Measurements from ENCODE around the gene VDR.

Gene VDR

DNA sequence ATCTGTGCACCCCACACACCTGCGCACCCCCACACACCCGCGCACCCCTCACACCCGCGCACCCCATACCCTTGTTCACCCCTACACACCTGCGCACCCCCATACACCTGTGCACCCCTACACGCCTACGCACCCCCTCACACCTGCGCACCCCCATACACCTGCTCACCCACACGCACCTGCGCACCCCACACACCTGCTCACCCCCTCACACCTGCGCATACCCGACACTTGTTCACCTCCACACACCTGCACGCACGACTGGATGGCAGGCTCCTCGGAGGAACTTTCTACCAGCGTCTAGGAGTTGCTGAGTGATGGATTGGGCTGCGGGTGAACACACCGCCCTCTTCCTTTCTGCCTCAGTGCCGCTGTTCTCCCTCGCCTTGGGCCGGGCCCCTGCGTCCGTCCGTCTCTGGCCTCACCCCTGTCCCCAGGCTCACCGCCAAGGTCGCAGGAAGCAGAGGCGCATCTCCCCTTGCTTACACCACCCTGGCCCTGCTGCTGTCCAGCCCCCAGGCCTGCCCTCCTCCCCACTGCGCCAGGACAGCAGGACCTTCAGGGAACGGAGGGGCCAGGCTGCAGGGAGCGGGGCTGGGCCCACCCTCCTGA, 37.9 kb upstream of the VDR start:
- H4K20me1 ChIP-seq (ENCODE audit: insufficient read depth, low read length): no peaks in the 10 kb centered on the region
- no peaks in the 10 kb centered on the region for H3K27me3 ChIP-seq (replicated peaks; ENCODE audit: insufficient read depth, low read length)
- no peak overlapping the region for H3K4me3 ChIP-seq (ENCODE audit: low read length)
- H3K4me1 ChIP-seq (ENCODE audit: low read length): no peaks in the 10 kb centered on the region
- H3K9me3 ChIP-seq (replicated peaks; ENCODE audit: insufficient read depth, low read length): no peaks in the 10 kb centered on the region
- no peak overlapping the region for H3K27ac ChIP-seq (ENCODE audit: low read length)
- H3F3A ChIP-seq (ENCODE audit: insufficient read depth, low read length): no peaks in the 10 kb centered on the region
- DNase-seq: no peak
- H3K36me3 ChIP-seq (replicated peaks; ENCODE audit: insufficient read depth, low read length): no peaks in the 10 kb centered on the region
- no peak overlapping the region for H2AFZ ChIP-seq (ENCODE audit: low read length)
- no peak overlapping the region for H3K4me2 ChIP-seq (ENCODE audit: low read depth, low read length)
- TF ChIP-seq EZH2phosphoT487 (IDR thresholded peaks at IDR 0.05; ENCODE audit: low read length) (no peak), EZH2 (optimal IDR thresholded peaks at IDR 0.05; ENCODE audit: low read depth, low read length) (no peak)
- TF ChIP-seq, protein P1, sequence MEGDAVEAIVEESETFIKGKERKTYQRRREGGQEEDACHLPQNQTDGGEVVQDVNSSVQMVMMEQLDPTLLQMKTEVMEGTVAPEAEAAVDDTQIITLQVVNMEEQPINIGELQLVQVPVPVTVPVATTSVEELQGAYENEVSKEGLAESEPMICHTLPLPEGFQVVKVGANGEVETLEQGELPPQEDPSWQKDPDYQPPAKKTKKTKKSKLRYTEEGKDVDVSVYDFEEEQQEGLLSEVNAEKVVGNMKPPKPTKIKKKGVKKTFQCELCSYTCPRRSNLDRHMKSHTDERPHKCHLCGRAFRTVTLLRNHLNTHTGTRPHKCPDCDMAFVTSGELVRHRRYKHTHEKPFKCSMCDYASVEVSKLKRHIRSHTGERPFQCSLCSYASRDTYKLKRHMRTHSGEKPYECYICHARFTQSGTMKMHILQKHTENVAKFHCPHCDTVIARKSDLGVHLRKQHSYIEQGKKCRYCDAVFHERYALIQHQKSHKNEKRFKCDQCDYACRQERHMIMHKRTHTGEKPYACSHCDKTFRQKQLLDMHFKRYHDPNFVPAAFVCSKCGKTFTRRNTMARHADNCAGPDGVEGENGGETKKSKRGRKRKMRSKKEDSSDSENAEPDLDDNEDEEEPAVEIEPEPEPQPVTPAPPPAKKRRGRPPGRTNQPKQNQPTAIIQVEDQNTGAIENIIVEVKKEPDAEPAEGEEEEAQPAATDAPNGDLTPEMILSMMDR (IDR thresholded peaks at IDR 0.05; ENCODE audit: low read length): no peak
- no peaks in the 10 kb centered on the region for H3K79me2 ChIP-seq (ENCODE audit: low read length)
- H3K9ac ChIP-seq (ENCODE audit: low read length): no peak overlapping the region
- H3K9me2 ChIP-seq (replicated peaks; ENCODE audit: insufficient read depth, low read length): no peaks in the 10 kb centered on the region

DNA sequence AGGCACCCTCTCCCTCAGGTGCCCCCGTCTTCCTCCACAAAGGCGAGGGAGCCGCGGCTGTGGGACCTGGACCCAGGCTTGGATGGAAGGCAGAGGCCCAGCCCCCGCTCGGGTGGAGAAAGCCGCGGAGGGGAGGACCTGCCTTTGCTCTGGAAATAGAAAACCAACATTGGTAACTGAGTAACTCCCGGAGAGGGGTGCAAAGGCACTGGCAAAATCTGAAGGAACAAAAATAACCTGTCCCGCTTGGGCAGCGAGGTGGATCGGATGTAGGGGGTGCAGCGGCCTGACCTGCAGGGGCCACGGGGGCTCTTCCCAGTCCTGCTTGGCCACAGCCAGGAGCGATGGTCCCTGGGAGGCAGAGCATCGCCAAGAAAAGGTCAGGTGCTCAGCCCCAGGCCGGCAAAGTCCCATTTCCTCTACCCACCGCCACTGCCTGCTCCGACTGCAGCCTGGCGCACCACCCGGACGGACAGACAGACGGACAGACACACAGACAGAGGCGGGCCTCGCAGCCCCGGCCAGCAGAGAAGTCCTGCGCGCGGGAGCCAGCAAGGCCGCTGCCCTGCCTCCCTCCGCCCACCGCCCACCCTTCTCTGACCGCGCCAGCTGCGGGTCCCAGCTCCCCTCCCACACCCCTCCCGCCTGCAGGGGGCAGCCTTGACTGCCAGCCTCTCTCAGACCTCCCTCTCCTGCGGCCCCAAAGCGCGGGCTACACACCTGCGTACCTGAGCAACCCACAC, 37.2 kb upstream of the VDR start:
- H3K9me3 ChIP-seq (replicated peaks; ENCODE audit: insufficient read depth, low read length): no peaks in the 10 kb centered on the region
- TF ChIP-seq, protein P1 (IDR thresholded peaks at IDR 0.05; ENCODE audit: low read length): no peak
- no peak for TF ChIP-seq EZH2 (optimal IDR thresholded peaks at IDR 0.05; ENCODE audit: low read depth, low read length)
- TF ChIP-seq EZH2phosphoT487 (IDR thresholded peaks at IDR 0.05; ENCODE audit: low read length): no peak
- H3K9ac ChIP-seq (ENCODE audit: low read length): no peak overlapping the region
- DNase-seq: no peak
- no peak overlapping the region for H3K4me2 ChIP-seq (ENCODE audit: low read depth, low read length)
- H3K36me3 ChIP-seq (replicated peaks; ENCODE audit: insufficient read depth, low read length): no peaks in the 10 kb centered on the region
- no peak overlapping the region for H3K4me3 ChIP-seq (ENCODE audit: low read length)
- H4K20me1 ChIP-seq (ENCODE audit: insufficient read depth, low read length): no peaks in the 10 kb centered on the region
- H2AFZ ChIP-seq (ENCODE audit: low read length): no peak overlapping the region
- H3K27ac ChIP-seq (ENCODE audit: low read length): no peak overlapping the region
- no peaks in the 10 kb centered on the region for H3F3A ChIP-seq (ENCODE audit: insufficient read depth, low read length)
- H3K27me3 ChIP-seq (replicated peaks; ENCODE audit: insufficient read depth, low read length): no peaks in the 10 kb centered on the region
- H3K79me2 ChIP-seq (ENCODE audit: low read length): no peaks in the 10 kb centered on the region
- no peaks in the 10 kb centered on the region for H3K4me1 ChIP-seq (ENCODE audit: low read length)
- no peaks in the 10 kb centered on the region for H3K9me2 ChIP-seq (replicated peaks; ENCODE audit: insufficient read depth, low read length)

DNA sequence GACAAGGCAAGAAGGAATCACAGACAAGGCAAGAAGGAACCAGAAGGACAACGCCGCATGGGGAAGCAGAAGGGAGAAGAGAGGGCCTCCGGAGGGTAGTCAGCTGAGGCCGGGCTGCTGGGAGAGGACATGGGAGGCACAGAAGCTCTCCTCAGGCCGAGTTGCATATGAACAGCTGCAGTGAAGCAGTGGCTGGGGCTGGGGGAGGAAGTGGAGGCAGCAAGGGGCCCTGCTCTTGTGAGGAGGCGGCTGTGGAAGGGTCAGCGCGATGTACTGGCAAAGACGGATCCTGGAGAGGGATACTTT, 36.6 kb upstream of the VDR start:
- no peak for DNase-seq
- no peaks in the 10 kb centered on the region for H3K9me3 ChIP-seq (replicated peaks; ENCODE audit: insufficient read depth, low read length)
- no peak overlapping the region for H3K4me3 ChIP-seq (ENCODE audit: low read length)
- no peaks in the 10 kb centered on the region for H3F3A ChIP-seq (ENCODE audit: insufficient read depth, low read length)
- no peaks in the 10 kb centered on the region for H3K4me1 ChIP-seq (ENCODE audit: low read length)
- H3K4me2 ChIP-seq (ENCODE audit: low read depth, low read length): no peak overlapping the region
- no peak overlapping the region for H3K9ac ChIP-seq (ENCODE audit: low read length)
- H3K27ac ChIP-seq (ENCODE audit: low read length): no peak overlapping the region
- H3K9me2 ChIP-seq (replicated peaks; ENCODE audit: insufficient read depth, low read length): no peaks in the 10 kb centered on the region
- no peaks in the 10 kb centered on the region for H3K36me3 ChIP-seq (replicated peaks; ENCODE audit: insufficient read depth, low read length)
- H2AFZ ChIP-seq (ENCODE audit: low read length): no peak overlapping the region
- TF ChIP-seq EZH2phosphoT487 (IDR thresholded peaks at IDR 0.05; ENCODE audit: low read length) (no peak), EZH2 (optimal IDR thresholded peaks at IDR 0.05; ENCODE audit: low read depth, low read length) (no peak)
- TF ChIP-seq, protein P1 (IDR thresholded peaks at IDR 0.05; ENCODE audit: low read length): no peak
- no peaks in the 10 kb centered on the region for H3K79me2 ChIP-seq (ENCODE audit: low read length)
- no peaks in the 10 kb centered on the region for H3K27me3 ChIP-seq (replicated peaks; ENCODE audit: insufficient read depth, low read length)
- no peaks in the 10 kb centered on the region for H4K20me1 ChIP-seq (ENCODE audit: insufficient read depth, low read length)
